GM18511 (cell line): ENCODE results near the gene PUS7.
"Not testable (repeated sequence)": the region's sequence is repeated elsewhere in the genome, so short reads cannot be mapped to it uniquely, and the experiment has no call there.

ENCODE experiments used
- ATAC-seq: cut with Tn5 transposase; IDR thresholded peaks from one replicate; pipeline ENCODE4 v1.9.1; 2021; ENCODE audit warnings: mild to moderate bottlenecking, moderate library complexity; ENCODE audit not compliant: unreplicated experiment

PUS7 gene

DNA sequence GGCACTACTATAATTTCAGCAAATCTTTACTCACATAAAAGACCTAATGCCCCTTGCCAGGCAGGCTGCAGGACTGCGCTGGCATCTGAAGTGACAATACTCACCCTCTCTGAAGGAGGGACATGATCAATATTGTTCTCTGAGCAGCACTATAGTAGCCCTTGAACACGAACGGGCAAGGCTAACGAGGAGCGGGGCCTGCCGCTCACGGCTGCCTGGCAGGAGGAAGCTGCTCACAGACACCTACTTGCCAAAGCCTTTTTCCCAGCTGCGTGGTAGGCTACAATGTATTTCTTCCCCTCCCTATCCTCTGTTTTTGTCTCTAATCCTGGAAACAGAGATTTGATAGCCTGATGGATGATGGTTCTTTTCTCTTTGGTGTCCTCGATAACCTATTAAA is 19.9 kb downstream of the PUS7 start:
- ATAC-seq, result no peak

DNA sequence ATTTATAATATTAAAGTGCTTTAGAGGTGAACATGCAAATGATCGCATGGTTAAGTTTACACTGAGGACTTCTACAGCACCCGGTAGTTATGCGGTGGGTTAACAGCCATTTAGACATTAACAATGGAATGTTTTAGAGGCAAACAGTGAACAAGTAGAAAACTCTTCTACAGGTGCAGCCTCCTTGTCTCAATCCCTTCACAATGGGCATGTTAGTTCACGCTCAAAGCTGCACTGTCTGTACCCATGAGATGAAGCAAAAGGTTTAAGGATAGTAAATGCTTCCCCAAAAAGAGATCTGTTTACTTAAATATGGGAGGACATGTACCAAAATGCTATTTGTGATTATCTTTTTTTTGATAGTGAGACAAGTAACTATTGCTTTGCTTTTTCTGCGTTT is 25.1 kb downstream of the PUS7 start:
- no peak for ATAC-seq

DNA sequence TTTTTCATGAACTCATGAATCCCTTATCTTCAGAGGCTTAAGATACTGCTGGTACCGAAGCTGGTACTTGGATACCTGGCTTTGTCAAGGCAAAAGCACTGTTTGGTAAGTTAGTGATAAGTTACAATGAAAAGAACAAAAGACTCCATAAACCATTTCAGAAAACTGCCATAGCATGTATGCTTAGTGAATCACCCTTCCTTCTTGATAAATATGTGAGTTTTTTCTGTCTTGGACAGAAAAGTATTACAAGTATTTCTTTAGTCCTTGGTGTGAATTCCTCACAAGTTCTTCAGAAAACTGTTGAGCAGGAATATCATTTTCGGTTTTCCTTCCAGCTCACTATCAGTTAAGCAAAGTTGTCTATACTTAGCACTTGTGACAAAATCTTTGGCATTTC is 25.6 kb downstream of the PUS7 start:
- no peak for ATAC-seq

DNA sequence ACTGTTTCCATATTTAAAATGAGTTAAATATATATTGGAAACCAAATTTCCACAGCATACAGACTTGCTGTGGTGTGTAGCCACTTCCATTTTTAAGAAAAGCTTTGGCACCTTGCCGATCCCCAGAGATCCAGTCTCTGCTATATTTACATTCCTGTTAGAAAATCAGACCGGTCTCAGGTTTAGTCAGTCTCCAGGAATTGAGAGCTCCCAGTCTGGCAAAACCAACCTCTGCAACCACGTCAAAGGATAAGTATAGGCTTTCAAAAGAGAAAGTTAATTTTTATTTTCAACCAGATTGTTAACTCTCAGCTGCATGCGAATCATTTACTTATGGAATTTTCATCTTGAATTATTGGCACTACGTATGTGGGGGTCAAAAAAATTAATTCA is 28.2 kb downstream of the PUS7 start:
- no peak for ATAC-seq

DNA sequence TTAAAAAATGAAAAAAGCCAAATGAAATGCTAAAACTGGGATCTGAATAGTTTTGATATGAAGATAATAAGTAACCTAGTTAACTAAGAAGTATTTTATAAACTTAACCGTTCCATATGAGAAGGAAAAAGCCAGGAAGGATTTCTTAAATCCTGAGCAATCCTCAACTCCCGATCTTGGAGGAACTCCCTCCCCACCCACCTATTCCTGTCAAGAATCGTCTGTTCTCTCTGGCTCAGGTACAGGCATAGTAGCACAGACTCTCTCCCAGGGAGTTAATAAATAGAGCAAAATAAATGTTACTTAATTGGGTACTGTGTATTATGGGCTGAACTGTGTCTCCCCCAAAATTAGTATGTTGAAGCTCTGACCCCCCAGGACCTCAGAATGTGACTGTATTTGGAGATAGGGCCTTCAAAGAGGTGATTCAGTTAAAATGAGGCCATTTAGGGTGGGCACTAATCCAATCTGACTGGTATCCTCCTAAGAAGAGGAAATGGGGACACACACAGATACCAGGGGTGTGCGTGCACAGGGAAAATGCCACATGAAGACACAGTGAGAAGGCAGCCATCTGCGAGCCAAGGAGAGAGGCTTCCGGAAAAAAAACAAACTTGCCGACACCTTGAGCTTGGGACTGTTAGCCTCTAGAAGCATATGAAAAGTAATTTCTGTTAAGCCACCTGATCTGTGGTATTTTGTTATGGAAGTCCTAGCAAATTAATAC is 28.7 kb downstream of the PUS7 start:
- no peak for ATAC-seq

DNA sequence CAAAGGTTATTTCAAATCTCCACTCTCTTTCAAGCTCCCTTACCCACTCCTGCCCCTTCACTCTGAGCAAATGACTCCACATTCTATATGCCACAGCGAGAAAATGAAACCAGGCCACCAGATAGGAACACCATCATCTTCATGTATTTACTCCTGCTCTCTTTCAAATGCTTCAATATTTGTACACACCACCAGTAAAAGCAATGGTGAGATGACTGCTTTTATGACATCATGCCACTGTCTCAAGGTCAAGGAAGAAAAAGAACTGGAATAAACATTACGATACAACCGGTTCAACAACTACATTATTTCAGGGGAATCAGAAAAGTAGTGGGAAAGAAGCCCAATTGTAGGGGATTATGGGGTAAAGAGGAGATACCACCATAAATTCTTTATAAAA is 32.7 kb downstream of the PUS7 start:
- ATAC-seq, result no peak

DNA sequence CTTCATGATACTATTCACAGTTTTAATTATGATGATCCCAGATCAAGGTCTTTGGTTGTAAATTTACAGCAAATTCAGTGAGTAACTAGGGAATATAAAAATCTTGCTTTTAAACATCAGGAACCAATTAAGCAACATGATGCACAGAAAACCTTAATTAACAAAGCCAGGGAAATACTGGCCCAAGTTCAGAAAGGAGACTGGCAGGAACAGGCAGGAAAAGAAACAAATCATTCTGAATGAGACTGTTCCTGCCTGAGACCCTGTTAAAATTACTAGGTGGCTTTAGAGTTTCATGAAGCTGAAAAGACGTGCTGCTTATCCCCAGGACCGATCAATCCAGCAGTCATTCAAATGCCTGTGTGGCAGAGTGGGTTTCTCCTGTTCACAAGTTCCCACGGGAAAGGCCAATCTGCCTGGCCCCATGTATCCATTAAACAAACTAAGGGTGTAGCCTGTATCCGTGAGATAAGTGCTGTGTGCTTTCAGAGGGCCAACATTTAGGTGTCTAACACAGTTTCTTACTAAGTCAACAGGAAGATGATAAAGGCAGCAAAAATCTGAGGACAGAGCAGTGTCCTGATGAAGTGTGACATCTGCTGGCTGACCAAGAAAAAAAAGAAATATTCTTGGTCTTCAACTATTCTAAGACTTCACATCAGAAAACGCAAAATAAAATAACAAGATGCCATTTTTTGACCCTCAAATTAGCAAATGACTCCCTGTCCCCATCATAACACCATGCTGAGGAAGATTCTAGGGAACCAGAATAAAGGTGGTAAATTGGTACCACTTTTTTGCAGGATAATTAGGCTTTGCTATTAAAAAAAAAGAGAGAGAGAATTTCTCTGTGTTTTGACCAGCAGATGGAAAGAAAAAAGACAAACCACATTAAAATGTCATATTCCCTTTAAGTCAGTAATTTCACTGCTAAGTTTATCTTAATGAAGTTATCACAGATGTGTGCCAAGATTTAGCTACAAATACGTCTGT is 34.2 kb downstream of the PUS7 start:
- no peak for ATAC-seq

DNA sequence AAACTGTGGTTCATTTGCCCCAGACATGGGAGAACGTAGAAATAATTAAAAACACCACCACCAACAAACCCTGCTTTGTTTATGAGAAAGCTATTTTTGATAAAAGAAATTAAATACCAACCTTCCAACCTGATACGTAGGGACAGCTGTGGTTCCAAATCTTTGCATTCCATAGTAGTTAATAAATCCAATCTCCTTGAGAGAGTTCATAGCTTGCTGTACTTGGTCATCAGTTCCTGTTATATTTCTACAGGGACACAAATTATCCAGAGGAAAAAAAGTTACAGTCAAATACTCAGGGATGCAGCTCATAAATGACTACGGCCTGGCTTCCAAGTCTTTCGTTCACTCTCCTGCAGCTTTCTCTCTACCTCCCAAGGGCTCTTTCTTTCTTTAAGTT is 41.1 kb downstream of the PUS7 start:
- ATAC-seq, result no peak

DNA sequence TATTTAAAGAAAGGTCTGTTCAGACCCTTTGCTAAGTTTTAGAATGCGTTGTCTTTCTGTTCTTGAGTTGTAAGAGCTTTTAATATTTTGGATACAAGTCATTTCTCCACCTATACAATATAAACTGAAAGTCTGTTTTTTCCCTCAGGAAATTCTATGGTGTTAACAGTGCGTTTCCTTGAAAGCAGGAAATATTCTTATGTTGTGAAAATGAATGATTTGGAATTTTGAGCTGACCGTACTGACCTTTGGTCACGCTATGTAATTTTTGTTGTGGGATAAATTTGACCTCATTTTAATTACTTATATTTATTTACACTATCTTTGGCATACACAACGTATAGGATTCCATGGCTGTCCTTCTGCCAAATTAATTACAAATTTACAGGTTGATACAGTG is 43.5 kb downstream of the PUS7 start:
- no peak for ATAC-seq

DNA sequence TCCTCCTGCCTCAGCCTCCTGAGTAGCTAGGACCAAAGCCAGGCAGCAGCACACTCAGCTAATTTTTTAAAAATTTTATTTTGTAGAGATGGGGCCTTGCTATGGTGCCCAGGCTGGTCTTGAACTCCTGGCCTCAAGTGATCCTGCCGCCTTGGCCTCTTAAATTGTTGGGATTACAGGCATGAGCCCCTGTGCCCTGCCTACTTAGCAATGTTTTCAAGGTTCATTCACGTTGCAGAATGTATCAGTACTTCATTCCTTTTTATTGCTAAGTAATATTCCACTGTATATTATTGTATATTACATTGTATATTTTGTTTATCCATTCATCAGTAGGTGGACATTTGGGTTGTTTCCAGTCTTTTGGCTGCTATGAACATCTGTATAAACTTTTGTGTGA is 44.2 kb downstream of the PUS7 start:
- no peak for ATAC-seq

DNA sequence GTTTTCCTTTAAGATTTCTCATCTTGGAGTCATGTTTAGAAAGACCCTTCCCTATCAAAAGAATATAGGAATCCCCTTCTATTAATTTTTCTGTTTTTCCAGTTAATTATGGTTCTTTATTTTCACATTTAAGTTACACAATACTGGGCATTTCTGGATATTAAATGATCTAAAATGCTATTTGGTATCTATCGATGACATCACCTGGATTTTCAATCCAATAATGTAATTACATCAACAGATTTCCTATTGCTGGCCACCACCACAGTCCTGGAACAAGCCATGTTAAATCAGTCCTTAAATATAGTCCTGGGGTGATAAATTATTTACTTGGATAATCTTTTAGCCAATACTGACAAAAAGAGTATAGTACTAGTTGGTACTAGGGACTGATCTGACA is 48.0 kb downstream of the PUS7 start:
- ATAC-seq, result no peak

DNA sequence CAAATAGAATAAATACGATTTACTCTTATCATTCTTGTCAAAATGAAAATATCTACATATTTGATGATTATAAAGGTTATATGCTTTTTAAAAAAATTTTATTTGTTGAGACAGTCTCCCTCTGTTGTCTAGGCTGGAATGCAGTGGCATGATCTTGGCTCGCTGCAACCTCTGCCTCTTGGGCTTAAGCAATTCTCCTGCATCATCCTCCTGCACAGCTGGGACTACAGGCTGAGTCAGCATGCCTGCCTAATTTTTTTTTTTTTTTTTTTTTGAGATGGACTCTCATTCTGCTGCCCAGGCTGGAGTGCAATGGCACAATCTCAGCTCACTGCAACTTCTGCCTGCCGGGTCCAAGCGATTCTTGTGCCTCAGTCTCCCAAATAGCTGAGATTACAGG is 48.9 kb downstream of the PUS7 start:
- ATAC-seq, result no peak

DNA sequence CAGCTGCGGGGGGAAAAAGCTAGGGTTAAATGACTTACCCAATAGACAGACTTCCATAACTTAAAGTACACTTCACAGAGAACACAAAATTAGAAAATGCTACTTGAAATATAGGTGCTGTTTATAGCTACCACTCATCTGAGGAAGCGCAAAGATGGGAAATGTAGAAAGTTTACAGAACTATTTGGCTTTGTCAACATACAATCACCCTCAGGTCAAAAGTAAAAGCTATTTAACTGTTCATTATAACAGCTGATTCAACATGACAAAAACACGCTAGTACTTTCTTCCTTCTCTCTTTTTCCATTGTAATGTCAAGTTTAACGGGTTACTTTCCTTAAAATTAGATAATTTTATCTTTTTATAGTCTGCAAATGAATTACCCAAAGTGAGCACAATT is 51.2 kb downstream of the PUS7 start:
- no peak for ATAC-seq

DNA sequence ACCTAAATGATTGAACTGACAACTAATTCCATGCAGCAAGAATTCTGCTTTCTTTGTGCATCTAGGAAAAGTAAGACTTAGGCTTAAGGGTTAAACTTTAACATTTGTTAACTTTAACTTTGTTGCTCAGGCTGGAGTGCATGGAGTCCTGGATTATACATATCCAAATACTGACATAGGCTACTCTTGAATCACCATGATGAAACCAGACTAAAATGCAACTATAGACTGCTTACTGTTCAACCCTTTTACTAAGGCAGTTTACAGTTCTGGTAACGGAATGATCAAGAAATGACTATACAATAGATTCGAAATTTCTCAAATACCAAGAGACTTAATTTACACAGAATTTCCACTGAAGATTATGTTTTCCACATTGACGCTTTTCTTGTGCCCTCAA is 52.0 kb downstream of the PUS7 start:
- no peak for ATAC-seq

DNA sequence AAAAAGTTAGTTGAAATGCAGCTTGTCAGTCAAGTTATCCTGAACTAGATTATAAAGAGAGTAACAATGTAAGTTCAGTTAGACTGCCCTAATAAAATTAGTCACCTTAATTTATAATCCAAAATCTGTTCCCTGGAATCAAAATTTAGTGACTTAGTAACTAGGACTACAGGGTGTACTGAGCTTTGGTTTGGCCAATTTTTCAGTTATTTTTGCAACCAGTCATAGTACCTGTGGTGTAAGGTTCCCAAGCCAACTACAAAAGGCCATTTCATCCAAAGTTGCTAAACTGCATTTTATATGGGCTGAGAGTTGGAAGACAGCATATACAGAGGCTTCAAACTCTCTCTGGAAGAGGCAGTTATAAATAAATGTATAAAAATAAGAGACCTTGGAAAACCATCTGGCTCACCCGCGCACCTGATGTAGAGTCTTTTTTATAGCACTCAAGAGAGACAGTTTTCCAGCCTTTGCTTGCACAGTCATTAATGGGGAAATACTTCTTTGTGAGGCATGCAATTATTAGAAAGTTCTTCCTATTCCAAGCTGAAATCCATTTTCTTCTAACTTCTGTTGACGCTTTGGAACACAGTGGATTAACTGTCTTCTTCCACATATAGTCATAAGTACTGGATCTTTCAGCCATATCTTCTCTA is 59.2 kb downstream of the PUS7 start:
- ATAC-seq, result no peak

DNA sequence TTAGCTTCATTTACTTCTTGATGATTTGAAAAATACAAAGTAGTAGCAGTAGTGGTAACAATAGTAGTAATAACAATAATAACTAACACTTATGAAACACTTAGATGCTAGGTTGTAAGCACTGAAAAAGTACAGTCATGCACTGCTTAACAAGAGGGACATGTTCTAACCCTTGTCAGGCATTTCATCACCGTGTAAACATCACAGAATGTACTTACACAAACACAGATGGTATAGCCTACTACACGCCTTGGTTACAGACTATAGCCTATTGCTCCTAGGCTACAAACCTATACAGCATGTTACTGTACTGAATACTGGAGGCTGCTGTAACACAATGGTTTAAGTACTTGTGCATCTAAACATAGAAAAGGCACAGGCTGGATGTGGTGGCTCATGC is 60.6 kb downstream of the PUS7 start:
- ATAC-seq, result no peak

DNA sequence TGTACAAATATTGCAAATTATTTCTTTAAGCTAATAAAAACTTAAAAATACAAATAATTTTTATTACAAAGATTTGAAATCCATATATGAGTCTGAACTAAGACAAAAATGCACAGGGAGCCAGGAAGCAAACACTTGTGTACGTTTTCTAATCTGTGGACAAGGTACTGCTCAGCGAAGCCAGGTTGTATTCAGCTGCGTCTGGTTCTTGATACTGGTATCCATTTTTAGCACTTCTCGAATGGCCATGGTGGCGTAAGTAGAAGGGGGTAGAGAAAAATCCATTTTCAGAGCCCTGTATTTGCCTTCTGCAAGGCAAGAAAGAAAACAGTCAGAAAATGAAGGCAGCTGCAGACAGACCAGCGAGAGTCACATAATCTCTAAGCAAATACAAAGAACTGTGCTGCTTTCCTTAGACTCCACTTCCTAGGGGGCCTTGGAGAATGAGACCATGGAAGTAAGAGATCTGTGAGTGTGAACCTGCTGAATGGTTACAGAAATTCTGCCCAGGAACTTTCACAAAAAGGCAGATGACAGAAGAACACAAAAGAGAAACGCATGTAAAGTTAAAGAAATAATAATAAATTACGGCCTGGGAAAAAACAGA is 64.3 kb downstream of the PUS7 start:
- ATAC-seq, result no peak

DNA sequence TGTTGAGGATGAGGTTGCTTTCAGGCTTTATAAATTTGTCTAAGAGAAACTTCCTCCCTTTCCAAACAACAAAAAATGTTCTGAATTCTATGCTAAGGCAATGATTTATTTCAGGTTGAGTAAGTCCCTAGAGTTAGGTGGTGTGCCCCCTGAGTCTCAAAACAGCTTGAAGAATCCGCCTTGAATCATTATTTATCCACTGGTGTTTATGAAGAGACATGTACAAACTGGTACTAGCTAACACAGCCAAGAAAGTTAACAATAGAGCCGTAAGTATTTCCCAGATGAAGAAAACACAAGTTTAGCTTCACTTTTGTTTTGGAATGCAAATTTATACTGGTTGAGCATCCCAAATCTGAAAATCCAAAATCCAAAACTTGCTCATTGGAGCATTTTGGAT is 67.2 kb downstream of the PUS7 start:
- no peak for ATAC-seq

DNA sequence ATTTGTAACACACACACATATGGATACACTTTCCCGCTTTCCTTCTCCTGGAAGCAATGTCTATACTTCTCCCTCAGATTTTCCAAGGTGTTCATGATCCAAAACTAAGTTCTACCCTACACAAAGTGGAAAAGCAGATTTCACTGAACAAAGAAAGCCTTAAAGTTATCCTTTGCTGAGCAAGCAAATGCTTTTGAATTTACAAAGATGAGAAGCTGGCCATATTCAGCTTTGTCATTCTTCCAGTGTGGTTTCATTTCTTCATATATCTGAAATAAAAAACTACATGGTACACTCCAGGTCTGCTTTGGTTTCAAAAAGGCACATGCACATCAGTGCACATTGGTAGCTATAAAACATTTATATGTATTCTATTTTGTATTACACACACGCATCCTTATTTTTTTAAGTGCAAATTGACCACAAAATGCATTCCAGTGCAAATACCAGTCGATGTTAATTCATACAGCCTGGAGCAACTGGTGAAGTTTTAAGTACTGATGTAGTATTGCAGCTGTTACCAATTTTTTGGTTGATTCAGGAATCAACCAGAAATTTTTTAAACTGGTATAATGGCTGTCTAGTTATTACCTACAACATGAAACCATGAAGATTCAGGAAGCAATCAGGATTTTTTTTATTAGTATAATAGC is 67.8 kb downstream of the PUS7 start:
- no peak for ATAC-seq

DNA sequence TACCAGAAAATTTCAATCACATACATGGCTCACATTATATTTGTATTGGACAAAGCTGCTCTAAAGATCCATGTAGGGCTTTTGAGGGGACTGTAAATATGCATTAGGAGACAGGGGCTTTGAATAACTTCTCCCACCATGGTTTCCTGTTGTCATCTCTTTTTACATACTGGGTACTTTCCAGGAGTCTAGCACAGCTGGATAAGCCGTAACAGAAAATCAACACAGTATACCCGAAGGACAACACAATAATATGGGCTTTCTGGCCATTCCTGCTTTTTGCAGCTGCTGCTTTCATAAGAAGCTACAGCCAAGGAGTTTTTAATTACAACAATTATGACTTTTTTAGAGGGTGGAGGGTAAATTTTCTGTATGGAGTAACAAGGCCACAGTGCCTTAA is 70.0 kb downstream of the PUS7 start:
- ATAC-seq, result no peak

DNA sequence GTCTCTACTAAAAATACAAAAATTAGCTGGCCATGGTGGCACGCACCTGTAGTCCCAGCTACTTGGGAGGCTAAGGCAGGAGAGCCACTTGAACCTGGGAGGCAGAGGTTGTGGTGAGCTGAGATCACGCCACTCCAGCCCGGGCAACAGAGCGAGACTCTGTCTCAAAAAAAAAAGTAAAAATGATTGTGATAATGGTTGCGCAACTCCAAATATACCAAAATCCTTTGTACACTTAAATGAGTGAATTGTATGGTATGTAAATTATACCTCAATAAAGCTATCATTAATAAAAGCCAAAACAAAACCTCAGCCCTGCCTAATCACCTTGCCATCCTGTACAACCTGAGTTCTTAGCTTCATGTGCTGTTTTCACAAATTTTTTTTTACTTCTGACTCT is 71.2 kb downstream of the PUS7 start:
- not testable (repeated sequence) for ATAC-seq
